ENCODE measurements around the gene RAB17. TPM values are rescaled to one million over a fixed set of nuclear protein-coding genes. Genes with fewer than 3 reads are reported as not detected.

RAB17 gene
- total RNA-seq, 1 experiment from 2014 or later: 60.9 TPM

DNA sequence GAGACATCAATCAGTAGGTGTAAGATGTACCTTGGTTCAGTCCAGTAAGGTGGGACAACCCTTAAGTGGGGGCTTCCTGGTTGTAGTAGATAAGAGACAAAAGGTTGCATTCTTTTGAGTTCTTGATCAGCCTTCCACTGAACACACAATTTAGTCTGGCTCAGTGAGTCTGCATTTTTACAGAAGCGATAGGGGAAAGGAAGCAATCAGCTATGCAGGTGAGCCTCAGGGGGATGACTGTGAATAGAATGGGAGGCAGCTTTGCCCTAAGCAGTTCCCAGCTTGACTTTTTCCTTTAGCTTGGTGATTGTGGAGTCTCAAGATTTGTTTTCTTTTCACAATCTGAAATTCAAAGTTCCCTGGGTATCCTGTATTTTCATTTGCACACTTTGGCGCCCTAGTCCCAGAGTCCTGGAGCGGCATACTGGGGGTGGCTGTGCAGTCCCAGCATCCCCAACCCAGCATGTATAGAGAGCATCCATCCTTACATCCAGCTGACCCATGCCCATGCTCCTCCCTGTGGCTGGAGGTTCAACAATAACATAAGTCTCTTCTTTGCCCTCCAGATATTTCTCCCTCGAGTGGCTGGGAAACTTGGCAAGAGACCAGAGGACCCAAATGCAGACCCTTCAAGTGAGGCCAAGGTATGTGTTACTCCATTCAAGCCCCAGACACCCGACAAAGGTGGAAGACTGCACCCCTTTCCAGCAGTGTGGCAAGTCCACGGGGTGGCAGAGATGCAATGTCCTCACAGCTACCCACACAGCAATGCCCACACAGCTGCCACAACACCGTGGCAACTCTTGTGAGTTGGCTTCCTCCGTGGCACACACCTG lies 44.3 kb downstream of the RAB17 start:
- Mint-ChIP-seq H3K27me3 (ENCODE audit: insufficient read depth, unreplicated experiment) (no peaks in the 10 kb centered on the region), H3K4me1 (ENCODE audit: low read depth, unreplicated experiment) (peaks cover 10% of the 10 kb centered on the region), H3K36me3 (ENCODE audit: insufficient read depth, unreplicated experiment) (no peaks in the 10 kb centered on the region), H3K4me3 (ENCODE audit: unreplicated experiment) (no peak overlapping the region), H3K9me3 (ENCODE audit: unreplicated experiment) (no peaks in the 10 kb centered on the region), H3K27ac (ENCODE audit: unreplicated experiment) (no peak overlapping the region)
- ChIA-PET POLR2A (no interaction called here), CTCF (no interaction called here)
- BruUV-seq (replicated peaks): no TSS peak
- H3K4me1 ChIP-seq: no peaks in the 10 kb centered on the region; the same call in 1 of the 2 replicates
- no peaks in the 10 kb centered on the region for H3K9me3 ChIP-seq
- H3K36me3 ChIP-seq (ENCODE audit: control insufficient read depth, insufficient read depth, low read length): no peaks in the 10 kb centered on the region
- DNase-seq: no peak
- intact Hi-C loops (cut with micrococcal nuclease; ENCODE audit: unreplicated experiment): no loop called here
- no peak overlapping the region for H3K4me3 ChIP-seq (ENCODE audit: low read depth, low read length)
- TF ChIP-seq, protein P1, sequence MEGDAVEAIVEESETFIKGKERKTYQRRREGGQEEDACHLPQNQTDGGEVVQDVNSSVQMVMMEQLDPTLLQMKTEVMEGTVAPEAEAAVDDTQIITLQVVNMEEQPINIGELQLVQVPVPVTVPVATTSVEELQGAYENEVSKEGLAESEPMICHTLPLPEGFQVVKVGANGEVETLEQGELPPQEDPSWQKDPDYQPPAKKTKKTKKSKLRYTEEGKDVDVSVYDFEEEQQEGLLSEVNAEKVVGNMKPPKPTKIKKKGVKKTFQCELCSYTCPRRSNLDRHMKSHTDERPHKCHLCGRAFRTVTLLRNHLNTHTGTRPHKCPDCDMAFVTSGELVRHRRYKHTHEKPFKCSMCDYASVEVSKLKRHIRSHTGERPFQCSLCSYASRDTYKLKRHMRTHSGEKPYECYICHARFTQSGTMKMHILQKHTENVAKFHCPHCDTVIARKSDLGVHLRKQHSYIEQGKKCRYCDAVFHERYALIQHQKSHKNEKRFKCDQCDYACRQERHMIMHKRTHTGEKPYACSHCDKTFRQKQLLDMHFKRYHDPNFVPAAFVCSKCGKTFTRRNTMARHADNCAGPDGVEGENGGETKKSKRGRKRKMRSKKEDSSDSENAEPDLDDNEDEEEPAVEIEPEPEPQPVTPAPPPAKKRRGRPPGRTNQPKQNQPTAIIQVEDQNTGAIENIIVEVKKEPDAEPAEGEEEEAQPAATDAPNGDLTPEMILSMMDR (IDR thresholded peaks at IDR 0.05; ENCODE audit: insufficient read depth in 1 of 2, low read depth in 1 of 2, low read length in 1 of 2, severe bottlenecking in 1 of 2, unreplicated experiment in 1 of 2): no peak
- no peaks in the 10 kb centered on the region for H3K27me3 ChIP-seq (replicated peaks; ENCODE audit: control insufficient read depth, insufficient read depth, low read length)

- TF ChIP-seq, protein P1 (IDR thresholded peaks at IDR 0.05; ENCODE audit: insufficient read depth in 1 of 2, low read depth in 1 of 2, low read length in 1 of 2, severe bottlenecking in 1 of 2, unreplicated experiment in 1 of 2): no peak
- no peaks in the 10 kb centered on the region for H3K36me3 Mint-ChIP-seq (ENCODE audit: insufficient read depth, unreplicated experiment)
- H3K27ac Mint-ChIP-seq (ENCODE audit: unreplicated experiment): no peak overlapping the region
- no peaks in the 10 kb centered on the region for H3K36me3 ChIP-seq (ENCODE audit: control insufficient read depth, insufficient read depth, low read length)
- H3K27me3 Mint-ChIP-seq (ENCODE audit: insufficient read depth, unreplicated experiment): no peaks in the 10 kb centered on the region
- no peaks in the 10 kb centered on the region for H3K9me3 Mint-ChIP-seq (ENCODE audit: unreplicated experiment)
- no TSS peak for BruUV-seq (replicated peaks)
- no peak overlapping the region for H3K4me3 Mint-ChIP-seq (ENCODE audit: unreplicated experiment)
- no peaks in the 10 kb centered on the region; the same call in 1 of the 2 replicates for H3K4me1 ChIP-seq
- CTCF ChIA-PET: no interaction called here
- intact Hi-C loops (cut with micrococcal nuclease; ENCODE audit: unreplicated experiment): no loop called here
- H3K9me3 ChIP-seq: no peaks in the 10 kb centered on the region
- no peak for DNase-seq
- POLR2A ChIA-PET: no interaction called here
- H3K4me3 ChIP-seq (ENCODE audit: low read depth, low read length): no peak overlapping the region
- H3K4me1 Mint-ChIP-seq (ENCODE audit: low read depth, unreplicated experiment): peaks cover 4% of the 10 kb centered on the region
- no peaks in the 10 kb centered on the region for H3K27me3 ChIP-seq (replicated peaks; ENCODE audit: control insufficient read depth, insufficient read depth, low read length)
Observed at GRCh38 chr2:237542001-237542704, 48.4 kb downstream of the RAB17 start.

- Histone ChIP-seq H3K27me3 (replicated peaks; ENCODE audit: control insufficient read depth, insufficient read depth, low read length) (no peaks in the 10 kb centered on the region), H3K4me3 (ENCODE audit: low read depth, low read length) (no peak overlapping the region), H3K4me1 (no peaks in the 10 kb centered on the region; the same call in 1 of the 2 replicates), H3K9me3 (no peaks in the 10 kb centered on the region), H3K36me3 (ENCODE audit: control insufficient read depth, insufficient read depth, low read length) (no peaks in the 10 kb centered on the region)
- Mint-ChIP-seq H3K4me1 (ENCODE audit: low read depth, unreplicated experiment) (peaks cover 4% of the 10 kb centered on the region), H3K27ac (ENCODE audit: unreplicated experiment) (no peak overlapping the region), H3K9me3 (ENCODE audit: unreplicated experiment) (no peaks in the 10 kb centered on the region), H3K36me3 (ENCODE audit: insufficient read depth, unreplicated experiment) (no peaks in the 10 kb centered on the region), H3K4me3 (ENCODE audit: unreplicated experiment) (no peak overlapping the region), H3K27me3 (ENCODE audit: insufficient read depth, unreplicated experiment) (no peaks in the 10 kb centered on the region)
- intact Hi-C loops (cut with micrococcal nuclease; ENCODE audit: unreplicated experiment): no loop called here
- TF ChIP-seq, protein P1 (IDR thresholded peaks at IDR 0.05; ENCODE audit: insufficient read depth in 1 of 2, low read depth in 1 of 2, low read length in 1 of 2, severe bottlenecking in 1 of 2, unreplicated experiment in 1 of 2): no peak
- peak in 1 of 2 experiments; percentile 2 for DNase-seq
- BruUV-seq (replicated peaks): no TSS peak
- CTCF ChIA-PET: interaction anchor here (1.4 kb wide), 1 partner anchor 30 kb away, joined by 4 read pairs; no protein-coding TSS in a partner anchor
- POLR2A ChIA-PET: no interaction called here
Observed at GRCh38 chr2:237541243-237541642, 49.3 kb downstream of the RAB17 start.
